HG03095 (cell line): ENCODE measurements around the gene USP47.

Experiments used
- ATAC-seq: cut with Tn5 transposase; IDR thresholded peaks from one replicate; pipeline ENCODE4 v1.9.1; 2021; ENCODE audit warnings: moderate library complexity; ENCODE audit not compliant: unreplicated experiment

The USP47 gene

GRCh38 chr11:11977206-11977938, 135.6 kb downstream of the USP47 start:
- ATAC-seq: no peak

DNA sequence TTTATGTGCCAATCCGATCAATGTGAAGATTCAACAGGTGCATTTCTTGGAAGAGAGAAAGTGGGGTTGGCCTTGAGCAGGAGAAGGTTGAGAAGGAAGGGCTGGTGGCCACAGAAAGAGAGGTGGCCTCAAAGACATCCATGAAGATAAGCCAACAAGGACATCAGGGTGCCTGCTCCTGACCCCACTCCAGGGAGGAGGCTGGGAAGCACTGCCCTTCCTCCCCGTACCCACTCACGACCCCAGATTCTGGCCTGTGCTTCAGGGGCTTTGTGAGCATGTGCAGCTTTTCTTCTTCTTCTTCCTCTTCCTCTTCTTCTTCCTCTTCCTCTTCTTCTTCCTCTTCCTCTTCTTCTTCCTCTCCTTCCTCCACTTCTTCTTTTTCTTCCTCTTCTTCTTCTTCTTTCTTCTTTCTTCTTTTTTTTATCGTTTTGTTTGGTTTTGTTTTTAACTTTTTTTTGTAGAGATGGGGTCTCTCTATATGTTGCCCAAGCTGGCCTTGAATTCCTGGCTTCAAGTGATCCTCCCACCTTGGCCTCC, 136.4 kb downstream of the USP47 start:
- ATAC-seq: no peak

GRCh38 chr11:11978792-11979487, 137.2 kb downstream of the USP47 start:
- no peak for ATAC-seq

DNA sequence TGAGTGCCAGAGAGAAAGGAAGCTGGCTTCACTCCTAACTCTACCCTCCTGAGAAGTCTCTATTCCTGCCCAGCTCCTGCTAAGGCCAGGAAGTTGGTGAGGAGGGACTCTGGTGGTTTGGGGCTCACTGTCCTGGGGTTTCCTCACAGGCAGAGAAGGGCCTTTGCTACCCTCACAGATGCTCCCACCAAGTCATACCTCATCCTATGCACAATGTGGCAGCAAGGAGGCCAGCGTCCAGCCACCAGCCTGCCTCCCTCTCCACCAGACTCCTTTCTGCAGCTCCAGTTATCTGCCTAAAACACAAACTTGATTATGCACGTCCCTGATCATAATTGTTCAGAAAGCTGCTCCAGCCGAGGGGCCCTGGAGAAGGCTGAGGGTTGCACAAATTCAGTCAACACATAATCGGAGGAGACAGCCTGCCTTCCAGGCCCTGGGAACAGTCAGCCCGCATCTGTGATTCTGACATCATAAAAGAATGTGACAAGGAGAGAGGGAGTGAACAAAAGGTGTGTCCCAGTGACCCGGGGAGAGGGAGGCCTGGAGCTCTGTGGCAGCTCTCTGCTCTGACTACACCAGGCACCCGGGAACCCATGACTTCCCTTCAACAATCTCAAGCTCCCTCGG, 137.8 kb downstream of the USP47 start:
- ATAC-seq: no peak

DNA sequence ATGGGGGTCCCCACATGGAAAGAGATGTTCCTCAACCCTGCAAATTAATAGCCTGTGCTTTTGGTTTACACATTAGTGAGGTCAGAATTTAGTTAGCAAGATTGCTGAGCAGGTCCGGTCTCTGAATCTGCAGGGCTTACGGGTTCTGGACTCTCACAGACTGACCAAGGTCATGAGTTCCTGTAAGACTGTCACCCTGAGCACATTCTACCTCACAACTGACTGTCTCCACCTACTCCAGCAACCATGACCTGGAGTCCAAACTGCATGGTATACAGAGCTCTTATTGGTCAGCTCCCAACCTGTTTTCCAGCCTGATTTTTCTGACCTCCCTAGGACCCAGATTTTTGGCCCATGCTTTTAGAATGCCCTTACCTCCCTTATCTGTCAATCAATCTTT, 138.4 kb downstream of the USP47 start:
- no peak for ATAC-seq

DNA sequence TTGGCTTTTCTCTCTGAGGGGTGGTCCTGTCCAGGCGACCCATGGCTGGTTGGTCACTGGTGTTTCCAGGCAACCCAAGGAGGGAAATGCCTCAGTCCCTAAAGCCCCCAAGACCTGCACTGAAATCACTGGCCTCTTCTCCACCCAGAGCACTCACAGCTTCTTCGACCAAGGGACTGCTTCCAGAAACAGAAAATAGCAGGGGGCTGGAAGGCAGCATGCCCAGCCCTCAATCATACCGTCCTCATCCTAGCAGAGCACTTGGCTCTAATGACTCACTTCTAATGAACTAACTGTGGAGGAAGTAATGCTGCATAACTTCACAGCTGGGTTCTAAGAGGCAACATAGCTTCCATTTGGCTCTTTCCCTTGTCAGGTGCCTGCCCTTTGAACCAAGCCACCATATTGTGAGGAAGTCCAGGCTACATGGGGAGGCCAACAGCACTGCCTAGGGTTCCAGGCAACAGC, 139.1 kb downstream of the USP47 start:
- no peak for ATAC-seq

GRCh38 chr11:11981364-11981763, 139.6 kb downstream of the USP47 start:
- no peak for ATAC-seq

DNA sequence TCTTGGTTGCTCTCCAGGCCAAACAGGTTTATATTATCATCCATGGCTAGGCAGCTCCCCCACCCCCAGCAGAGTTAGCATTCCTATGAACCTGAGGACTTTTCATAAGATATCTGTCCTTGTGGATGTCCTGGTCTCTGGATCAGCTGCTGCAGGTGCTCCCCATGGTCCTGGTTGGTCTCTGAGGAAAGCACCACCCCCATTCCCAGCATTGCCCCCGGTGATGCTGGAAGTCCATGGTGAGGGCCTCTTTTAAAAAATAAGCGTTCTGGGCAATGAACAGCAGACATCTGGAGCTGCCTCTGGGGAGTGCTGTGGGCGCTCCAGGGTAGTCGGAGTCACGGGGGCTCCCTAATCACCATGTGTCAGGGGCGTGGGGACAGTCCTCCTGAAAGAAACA, 140.1 kb downstream of the USP47 start:
- no peak for ATAC-seq

- no peak for ATAC-seq
These were observed 140.7 kb downstream of the USP47 start for GRCh38 chr11:11982461-11982860.

DNA sequence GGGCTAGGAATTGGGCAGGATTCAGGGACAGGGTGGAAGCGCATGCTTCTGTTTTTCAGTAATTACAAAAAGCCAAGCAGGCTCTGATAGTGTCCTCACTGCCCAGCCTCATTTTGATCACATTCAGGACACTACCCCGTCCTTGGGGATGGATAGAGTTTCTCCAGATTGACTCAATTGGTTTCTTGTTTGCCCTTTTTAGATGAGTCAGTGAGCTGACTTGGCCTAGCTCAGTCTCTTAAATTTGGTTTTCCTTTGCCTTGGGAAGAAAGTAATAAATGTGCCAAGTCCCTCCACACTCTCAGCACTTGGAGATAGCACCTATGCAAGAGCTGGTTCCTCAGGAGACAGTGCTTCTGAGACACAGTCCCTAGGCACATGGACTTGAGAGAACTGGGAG, 141.2 kb downstream of the USP47 start:
- ATAC-seq: no peak

DNA sequence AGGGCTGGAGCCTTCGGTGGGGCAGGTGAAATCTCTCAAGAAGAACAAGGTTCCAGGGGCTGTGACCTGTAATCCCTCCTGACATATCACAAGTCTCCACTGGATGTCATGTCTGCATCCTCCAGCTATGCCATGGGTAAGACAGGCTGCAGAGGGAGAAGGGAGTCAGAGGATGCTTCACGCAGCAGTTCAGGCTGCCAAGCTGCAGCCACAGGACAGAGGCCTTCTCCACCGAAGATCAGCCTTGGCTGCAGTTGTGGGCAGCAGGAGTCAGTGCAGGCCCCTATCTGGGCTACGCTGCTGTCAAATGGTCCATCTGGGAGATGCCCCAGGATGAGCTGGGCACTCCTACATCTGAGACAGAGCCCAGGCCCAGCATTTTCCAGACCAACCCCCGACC, 141.7 kb downstream of the USP47 start:
- no peak for ATAC-seq

DNA sequence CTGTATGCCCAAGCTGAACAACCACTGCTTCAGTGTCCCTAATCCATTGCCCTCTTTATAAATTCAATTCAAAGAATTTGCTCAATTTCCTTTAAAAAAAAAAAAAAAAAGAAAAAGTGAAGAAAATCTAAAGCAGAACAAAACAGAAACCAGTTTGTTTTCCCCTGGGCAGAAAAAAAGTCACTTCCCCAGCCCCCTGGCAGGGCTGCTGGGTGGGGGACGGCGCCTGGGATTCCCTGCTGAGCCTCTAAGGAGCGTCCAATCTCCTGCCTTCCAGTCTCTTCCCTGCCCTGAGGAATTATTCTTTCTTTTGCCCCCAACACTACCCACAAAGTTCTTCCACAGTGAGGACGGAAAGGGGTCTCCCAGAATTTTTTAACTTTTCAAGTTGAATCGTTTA, 142.8 kb downstream of the USP47 start:
- ATAC-seq: no peak

DNA sequence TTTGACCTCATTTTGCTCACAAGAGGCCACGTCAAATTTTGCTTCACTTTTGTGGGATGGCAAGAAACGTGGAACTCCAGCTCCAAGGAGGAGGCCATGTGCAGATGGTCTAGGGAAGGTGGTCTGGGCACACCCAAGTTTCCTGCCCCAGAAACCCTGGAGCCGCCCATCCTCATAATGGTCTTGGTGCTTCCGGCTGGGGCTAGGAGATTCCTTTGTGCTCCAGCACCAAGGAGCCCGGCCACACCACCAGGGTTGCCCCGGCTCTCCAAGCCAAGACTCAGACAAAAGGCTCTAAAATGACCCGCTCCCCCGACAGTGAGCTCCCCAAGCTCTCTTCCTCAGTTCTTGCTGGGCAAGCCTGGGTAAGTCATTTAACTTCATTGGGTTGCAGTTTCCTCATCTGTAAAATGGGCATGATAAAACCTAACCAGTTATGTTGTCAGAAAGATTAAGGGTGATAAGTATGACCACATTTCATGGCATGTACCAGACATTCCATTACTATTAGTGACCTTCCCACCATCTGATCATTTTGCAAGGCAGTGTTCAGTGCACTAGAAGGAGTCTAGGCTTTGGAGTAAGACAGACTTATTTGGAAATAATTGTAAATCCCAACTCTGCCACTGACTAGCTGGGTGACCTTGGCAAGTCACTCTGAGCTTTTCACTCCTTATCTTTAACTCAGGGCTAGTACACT, 143.4 kb downstream of the USP47 start:
- no peak for ATAC-seq

- ATAC-seq: no peak
These were observed 144.5 kb downstream of the USP47 start for GRCh38 chr11:11985954-11986949.

- ATAC-seq: no peak
These were observed 145.8 kb downstream of the USP47 start for GRCh38 chr11:11987503-11988022.

GRCh38 chr11:11988099-11988651, 146.4 kb downstream of the USP47 start:
- no peak for ATAC-seq

- ATAC-seq: no peak
These were observed 147.0 kb downstream of the USP47 start for GRCh38 chr11:11988681-11989261.

DNA sequence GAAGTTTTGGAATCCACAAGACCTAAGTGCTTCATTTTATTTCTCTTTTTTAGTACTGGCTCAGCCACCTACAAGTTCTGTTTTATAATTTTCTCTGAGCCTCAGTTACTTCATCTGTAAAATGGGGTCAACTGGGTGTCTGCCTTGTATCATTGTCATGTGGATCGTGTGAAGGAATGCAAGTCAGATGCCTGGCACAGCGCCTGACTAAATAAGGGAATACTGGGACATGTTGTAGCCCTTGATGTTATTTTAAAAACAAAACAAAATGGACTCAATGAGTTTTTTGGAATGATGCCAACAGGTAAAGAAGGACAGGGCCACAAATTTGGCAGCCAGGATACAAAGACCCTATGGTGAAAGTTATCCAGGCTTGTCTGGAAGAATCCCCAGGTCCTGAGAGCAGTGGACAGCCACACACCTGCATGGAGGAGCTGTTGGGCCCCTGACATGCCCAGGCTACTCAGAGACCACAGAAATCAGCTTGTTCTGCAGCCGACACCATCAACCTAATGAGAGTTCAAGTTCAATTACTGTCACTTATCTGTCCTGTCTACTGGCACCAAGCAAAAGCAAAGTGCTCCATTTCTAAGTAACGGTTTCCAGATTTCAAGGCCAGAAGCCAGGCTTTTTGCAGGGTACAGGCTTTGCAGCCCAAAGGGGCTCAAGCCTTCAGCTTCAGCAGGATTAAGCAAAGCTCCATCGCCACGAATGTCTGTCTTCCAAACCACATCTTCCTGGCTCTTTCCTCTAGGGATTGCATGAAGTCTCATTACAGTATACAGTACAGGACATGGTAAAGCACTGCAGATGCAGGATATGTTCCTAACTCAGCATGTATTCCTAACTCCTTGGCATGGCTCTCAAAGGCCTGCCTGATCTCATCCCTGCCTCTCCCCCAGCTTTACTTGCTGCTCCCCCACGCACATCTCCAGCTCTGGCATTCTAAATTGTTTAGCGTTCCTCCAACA, 148.3 kb downstream of the USP47 start:
- ATAC-seq: no peak
